K562 (cell line): ENCODE measurements around the gene TRIM47. TPM values are rescaled to one million over a fixed set of nuclear protein-coding genes. Genes with fewer than 3 reads are reported as not detected.

Experiments used
- CC2D1A ChIP-seq: fragments of 450-650 bp; IDR thresholded peaks from 2 replicates; pipeline ENCODE4 v1.6.1; 2017; ENCODE audit warnings: mild to moderate bottlenecking
- FOXK2 ChIP-seq, 2 experiments: fragments of 450-650 bp; IDR thresholded peaks in 1 of 2; conservative IDR thresholded peaks in 1 of 2; 2 replicates each; pipeline ENCODE4 v1.6.1; 2016; ENCODE audit warnings: low read depth in 2 of 2, mild to moderate bottlenecking in 1 of 2
- HDAC6 ChIP-seq: IDR thresholded peaks from 2 replicates; pipeline ENCODE4 v1.6.1; 2012; ENCODE audit warnings: low read depth, mild to moderate bottlenecking, control low read depth, inconsistent platforms, low read length, moderate library complexity
- HMG20B ChIP-seq: fragments of 250-450 bp; sonication (Bioruptor Pico); IDR thresholded peaks from 2 replicates; pipeline ENCODE4 v1.5.0; 2021; ENCODE audit warnings: mild to moderate bottlenecking
- IRF1 ChIP-seq: sonication (generic); formaldehyde crosslinking; IDR thresholded peaks from 2 replicates; pipeline ENCODE4 v1.8.0; 2022; ENCODE audit warnings: missing genetic modification reagents, mild to moderate bottlenecking, borderline replicate concordance
- MCM7 ChIP-seq, 2 experiments: fragments of 450-650 bp; IDR thresholded peaks; 2 replicates each; pipeline ENCODE4 v1.6.1; 2016 to 2018
- MXI1 ChIP-seq: IDR thresholded peaks from 2 replicates; pipeline ENCODE4 v1.6.1; 2011; ENCODE audit warnings: low read depth, mild to moderate bottlenecking, improper control_type of control experiment, low read length
- MYC ChIP-seq, 2 experiments: fragments of 250-450 bp in 1 of 2; sonication (Bioruptor Pico) in 1 of 2; IDR thresholded peaks; 2 replicates each; pipeline versions ENCODE4 v1.5.1 to v1.6.1; 2012 to 2021; ENCODE audit warnings: low read depth in 2 of 2, borderline replicate concordance in 1 of 2, improper control_type of control experiment in 1 of 2, low read length in 1 of 2, mild to moderate bottlenecking in 1 of 2, moderate library complexity in 1 of 2
- NR4A1 ChIP-seq, 2 experiments: fragments of 250-450 bp in 1 of 2; fragments of 450-650 bp in 1 of 2; sonication (Bioruptor Pico) in 1 of 2; IDR thresholded peaks; 2 replicates each; pipeline versions ENCODE4 v1.4.0 to v1.6.1; 2016 to 2020; ENCODE audit warnings: mild to moderate bottlenecking in 2 of 2, missing compliant biosample characterization in 1 of 2, missing genetic modification characterization in 1 of 2, moderate library complexity in 1 of 2
- PHF8 ChIP-seq: fragments of 200-600 bp; sonication (generic); IDR thresholded peaks from 2 replicates; pipeline ENCODE4 v1.6.1; 2012; ENCODE audit warnings: mixed run types, mild to moderate bottlenecking, inconsistent platforms, low read length, moderate library complexity, borderline replicate concordance
- PTRF ChIP-seq: fragments of 450-650 bp; IDR thresholded peaks from 2 replicates; pipeline ENCODE4 v1.6.1; 2016; ENCODE audit warnings: mild to moderate bottlenecking, missing genetic modification characterization, missing compliant biosample characterization
- RBM22 ChIP-seq: fragments of 200-400 bp; formaldehyde crosslinking; IDR thresholded peaks from 2 replicates; pipeline ENCODE4 v1.6.1; 2018; ENCODE audit warnings: low read length, low read depth; ENCODE audit not compliant: poor library complexity, severe bottlenecking
- SAP30 ChIP-seq: fragments of 200-600 bp; sonication (generic); IDR thresholded peaks from 2 replicates; pipeline ENCODE4 v1.6.1; 2012; ENCODE audit warnings: borderline replicate concordance, low read depth, mild to moderate bottlenecking, moderate library complexity, low read length, control low read depth, inconsistent platforms; ENCODE audit not compliant: insufficient read depth, poor library complexity, severe bottlenecking
- SOX6 ChIP-seq: fragments of 450-650 bp; IDR thresholded peaks from 2 replicates; pipeline ENCODE4 v1.6.1; 2014; ENCODE audit warnings: mild to moderate bottlenecking
- ZEB2 ChIP-seq: fragments of 450-650 bp; IDR thresholded peaks from 2 replicates; pipeline ENCODE4 v1.6.1; 2016
- ZFP91 ChIP-seq: sonication (generic); formaldehyde crosslinking; IDR thresholded peaks from 2 replicates; pipeline ENCODE4 v1.8.0; 2022; ENCODE audit warnings: mild to moderate bottlenecking, missing genetic modification reagents
- ZNF695 ChIP-seq: fragments of 450-650 bp; formaldehyde crosslinking; IDR thresholded peaks from 2 replicates; pipeline ENCODE4 v1.4.0; 2020; ENCODE audit warnings: mild to moderate bottlenecking, moderate library complexity
- ZNF780A ChIP-seq: fragments of 250-450 bp; sonication (Bioruptor Pico); IDR thresholded peaks from 2 replicates; pipeline ENCODE4 v1.5.0; 2021; ENCODE audit warnings: mild to moderate bottlenecking
- ZNF785 ChIP-seq: fragments of 250-450 bp; sonication (Bioruptor Pico); IDR thresholded peaks from 2 replicates; pipeline ENCODE4 v1.4.0; 2020; ENCODE audit warnings: mild to moderate bottlenecking
- polyA plus RNA-seq, 8 experiments: library from polyadenylated mRNA; depleted of rRNA in 4 of 8; stranded (reverse) in 5 of 8; unstranded in 3 of 8; fragments of >200 nt; fragmentation: Nextera tagmentation in 2 of 8; fragmentation: Illumina TruSeq in 1 of 8; extraction: Ambion mirVana in 2 of 8; extraction: Trizol in 1 of 8; gene quantifications; 2 replicates each; pipeline versions ENCODE4 v1.2.1 to v1.2.3, GENCODE V29; 2011 to 2014; ENCODE audit warnings: inconsistent platforms in 1 of 8, missing spikeins in 1 of 8
- total RNA-seq, 7 experiments: library from RNA; depleted of rRNA in 6 of 7; stranded (reverse); fragments of >200 nt in 6 of 7; fragmentation: Illumina TruSeq in 2 of 7; extraction: Trizol in 2 of 7; gene quantifications; 2 replicates each; pipeline versions ENCODE4 v1.2.1 to v1.2.3, GENCODE V29; 2011 to 2021; ENCODE audit warnings: low replicate concordance in 1 of 7
- TF ChIP-seq, protein P1 (sequence below): sonication (generic); formaldehyde crosslinking; IDR thresholded peaks from 2 replicates; pipeline ENCODE4 v1.8.1; 2023; ENCODE audit warnings: mild to moderate bottlenecking, missing genetic modification reagents, moderate library complexity
- TF ChIP-seq, protein P2 (sequence below): fragments of 250-450 bp; sonication (Bioruptor Pico); IDR thresholded peaks from 2 replicates; pipeline ENCODE4 v1.5.0; 2022; ENCODE audit warnings: mild to moderate bottlenecking

The TRIM47 gene
- total and polyA plus RNA-seq, 9 of the 15 experiments (the other 6 are each of a cell fraction or from before 2014, with no cell fraction given) = 0.56 to 6.1 (median 3.2) TPM

DNA sequence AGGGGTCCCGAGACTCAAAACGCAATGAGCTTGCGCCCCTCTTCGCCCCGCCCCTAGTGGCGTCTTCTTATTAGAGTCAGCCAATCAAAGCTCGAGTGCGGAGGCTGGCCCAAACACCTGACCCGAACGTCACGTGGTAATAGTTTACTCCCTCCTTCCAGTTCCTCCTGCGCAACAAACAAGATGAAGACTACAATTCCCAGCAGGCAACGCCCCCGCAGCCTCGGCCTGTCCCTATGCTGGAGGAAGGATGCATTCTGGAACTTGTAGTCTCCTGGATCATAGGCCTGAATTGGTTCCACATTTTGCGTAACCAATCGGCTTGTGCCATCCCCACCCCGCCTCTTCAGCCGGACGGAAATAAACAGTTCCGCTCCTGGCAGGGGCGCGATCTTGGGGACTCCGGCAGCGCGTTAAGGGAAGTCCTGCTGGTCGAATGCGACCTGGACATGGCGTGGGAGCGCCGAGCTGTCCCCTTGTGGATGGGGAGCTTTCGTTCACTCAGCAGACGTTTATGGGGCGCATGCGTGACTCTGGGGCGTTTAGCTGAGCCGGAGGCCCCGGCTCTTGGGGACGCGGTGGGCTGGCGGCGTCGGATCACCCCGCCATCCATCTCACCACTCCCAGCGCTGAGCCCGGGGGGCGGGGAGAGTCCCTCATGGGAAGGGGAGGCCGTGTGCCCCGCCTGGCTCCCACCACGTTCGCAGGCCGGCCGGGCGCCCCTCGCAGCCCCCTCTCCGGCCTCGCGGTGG, 22.9 kb downstream of the TRIM47 start, which contains the start of gene WBP2 (continued):
- TF ChIP-seq MYC (IDR thresholded peaks at IDR 0.05; ENCODE audit: low read depth, low read length) (peak; percentile 62; the same call in 1 of the 2 replicates), MYC (CRISPR knock-in tag; IDR thresholded peaks at IDR 0.05; ENCODE audit: borderline replicate concordance, low read depth) (no peak), MCM7 (IDR thresholded peaks at IDR 0.05) (no peak), ZNF695 (CRISPR knock-in tag) (0 out of 2 replicates have a peak, but pooled peaks have one; percentile 49), ZNF785 (CRISPR knock-in tag) (no peak), SOX6 (peak; percentile 32; the same call in 1 of the 2 replicates), CC2D1A (0 out of 2 replicates have a peak, but pooled peaks have one; percentile 49), MXI1 (no peak; the same call in 1 of the 2 replicates), RBM22 (no peak), NR4A1 (CRISPR knock-in tag; IDR thresholded peaks at IDR 0.05) (no peak), NR4A1 (tag; IDR thresholded peaks at IDR 0.05) (no peak), PHF8 (peak; percentile 90), PTRF (tag) (no peak), IRF1 (CRISPR knock-in tag) (no peak), ZEB2 (peak; percentile 20; the same call in 1 of the 2 replicates), HMG20B (CRISPR knock-in tag) (no peak), HDAC6 (no peak), ZNF780A (no peak), FOXK2 (conservative IDR thresholded peaks at IDR 0.05 in 1 of 2, IDR thresholded peaks at IDR 0.05 in 1 of 2; ENCODE audit: low read depth in 2 of 2) (peak; percentile 93; a peak in 3 of 4 replicates), SAP30 (no peak), ZFP91 (CRISPR knock-in tag) (no peak)
- TF ChIP-seq, protein P1, sequence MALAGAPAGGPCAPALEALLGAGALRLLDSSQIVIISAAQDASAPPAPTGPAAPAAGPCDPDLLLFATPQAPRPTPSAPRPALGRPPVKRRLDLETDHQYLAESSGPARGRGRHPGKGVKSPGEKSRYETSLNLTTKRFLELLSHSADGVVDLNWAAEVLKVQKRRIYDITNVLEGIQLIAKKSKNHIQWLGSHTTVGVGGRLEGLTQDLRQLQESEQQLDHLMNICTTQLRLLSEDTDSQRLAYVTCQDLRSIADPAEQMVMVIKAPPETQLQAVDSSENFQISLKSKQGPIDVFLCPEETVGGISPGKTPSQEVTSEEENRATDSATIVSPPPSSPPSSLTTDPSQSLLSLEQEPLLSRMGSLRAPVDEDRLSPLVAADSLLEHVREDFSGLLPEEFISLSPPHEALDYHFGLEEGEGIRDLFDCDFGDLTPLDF (CRISPR knock-in tag) = peak; percentile 25; the same call in 1 of the 2 replicates
- TF ChIP-seq, protein P2, sequence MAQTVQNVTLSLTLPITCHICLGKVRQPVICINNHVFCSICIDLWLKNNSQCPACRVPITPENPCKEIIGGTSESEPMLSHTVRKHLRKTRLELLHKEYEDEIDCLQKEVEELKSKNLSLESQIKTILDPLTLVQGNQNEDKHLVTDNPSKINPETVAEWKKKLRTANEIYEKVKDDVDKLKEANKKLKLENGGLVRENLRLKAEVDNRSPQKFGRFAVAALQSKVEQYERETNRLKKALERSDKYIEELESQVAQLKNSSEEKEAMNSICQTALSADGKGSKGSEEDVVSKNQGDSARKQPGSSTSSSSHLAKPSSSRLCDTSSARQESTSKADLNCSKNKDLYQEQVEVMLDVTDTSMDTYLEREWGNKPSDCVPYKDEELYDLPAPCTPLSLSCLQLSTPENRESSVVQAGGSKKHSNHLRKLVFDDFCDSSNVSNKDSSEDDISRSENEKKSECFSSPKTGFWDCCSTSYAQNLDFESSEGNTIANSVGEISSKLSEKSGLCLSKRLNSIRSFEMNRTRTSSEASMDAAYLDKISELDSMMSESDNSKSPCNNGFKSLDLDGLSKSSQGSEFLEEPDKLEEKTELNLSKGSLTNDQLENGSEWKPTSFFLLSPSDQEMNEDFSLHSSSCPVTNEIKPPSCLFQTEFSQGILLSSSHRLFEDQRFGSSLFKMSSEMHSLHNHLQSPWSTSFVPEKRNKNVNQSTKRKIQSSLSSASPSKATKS (CRISPR knock-in tag) = no peak
